ENCODE data around the gene MYO5B. TPM values are rescaled to one million over a fixed set of nuclear protein-coding genes. Genes with fewer than 3 reads are reported as not detected.

MYO5B gene
- total and polyA plus RNA-seq, 9 of the 15 experiments (the other 6 are each of a cell fraction or from before 2014, with no cell fraction given) = 0.07 to 0.42 (median 0.28) TPM

- TF ChIP-seq STAT6 (CRISPR knock-in tag; IDR thresholded peaks at IDR 0.05) (no peak), RBM39 (optimal IDR thresholded peaks at IDR 0.05; ENCODE audit: low read depth, low read length) (no peak), CBX5 (IDR thresholded peaks at IDR 0.05; ENCODE audit: borderline replicate concordance, low read depth) (no peak), ZNF764 (CRISPR knock-in tag; IDR thresholded peaks at IDR 0.05; ENCODE audit: low read depth) (no peak), TBL1XR1 (IDR thresholded peaks at IDR 0.05; ENCODE audit: low read length in 2 of 2) (no peak), GABPA (tag; conservative IDR thresholded peaks at IDR 0.05; ENCODE audit: low read depth) (no peak), CBFA2T3 (IDR thresholded peaks at IDR 0.05) (no peak), ZNF354B (CRISPR knock-in tag; IDR thresholded peaks at IDR 0.05) (no peak)
Measured at GRCh38 chr18:49961271-49961670, 233.7 kb downstream of the MYO5B start (continued).

- intact Hi-C loops (cut with micrococcal nuclease) = no loop called here
- DNase-seq (ENCODE audit: extremely low read depth in 1 of 4, low spot score in 3 of 4) (no peak), ATAC-seq (no peak), FAIRE-seq (no peak)
- no peaks in the 10 kb centered on the region for H3K36me3 ChIP-seq (ENCODE audit: control insufficient read depth, insufficient read depth, low read length)
- no peak overlapping the region for H3K27ac ChIP-seq (ENCODE audit: extremely low read depth, low read depth, low read length)
- no peaks in the 10 kb centered on the region for H3K9me3 ChIP-seq (replicated peaks; ENCODE audit: control insufficient read depth, insufficient read depth, low read depth, low read length)
- H3K9me1 ChIP-seq (ENCODE audit: control insufficient read depth, insufficient read depth, low read length) = no peaks in the 10 kb centered on the region
- H3K4me3 ChIP-seq = no peak overlapping the region
- H3K4me2 ChIP-seq (ENCODE audit: insufficient read depth, low read length) = no peak overlapping the region
- CTCF ChIA-PET (ENCODE audit: low intra/inter-chr PET ratio) = no interaction called here
- H3K9ac ChIP-seq (ENCODE audit: insufficient read depth in 1 of 2, low read depth in 2 of 2, low read length in 2 of 2) = no peak overlapping the region
- 0% methylated on average over 4 of the region's 4 CpGs for WGBS (ENCODE audit: insufficient coverage, low coverage, missing lambda C conversion rate)
- H3K27me3 ChIP-seq (ENCODE audit: control insufficient read depth in 2 of 2, insufficient read depth in 2 of 2, low read length in 2 of 2) = peaks cover 0 to 16% of the 10 kb centered on the region in 2 experiments; a peak in 1 of 5 replicates
- H3K79me2 ChIP-seq (ENCODE audit: control insufficient read depth, insufficient read depth, low read length) = no peaks in the 10 kb centered on the region
- BruUV-seq (replicated peaks) = no TSS peak
- in situ Hi-C loops (cut with MboI) = no loop called here
- no peaks in the 10 kb centered on the region for H4K20me1 ChIP-seq (replicated peaks; ENCODE audit: control insufficient read depth, insufficient read depth, low read length)
- no peak overlapping the region for H2AFZ ChIP-seq (ENCODE audit: low read depth, low read length)
- POLR2A ChIA-PET = no interaction called here
- H3K4me1 ChIP-seq (replicated peaks in 1 of 2; ENCODE audit: control insufficient read depth in 2 of 2, insufficient read depth in 2 of 2, low read length in 2 of 2) = no peaks in the 10 kb centered on the region
- TF ChIP-seq RBM39 (optimal IDR thresholded peaks at IDR 0.05; ENCODE audit: low read depth, low read length) (no peak), MTA2 (IDR thresholded peaks at IDR 0.05; ENCODE audit: low read depth) (no peak), ZBTB12 (CRISPR knock-in tag; IDR thresholded peaks at IDR 0.05) (no peak), RFX7 (CRISPR knock-in tag; IDR thresholded peaks at IDR 0.05) (no peak), CTCFL (IDR thresholded peaks at IDR 0.05; ENCODE audit: borderline replicate concordance, insufficient read depth, low read depth, low read length, poor library complexity, severe bottlenecking) (no peak), ASH1L (IDR thresholded peaks at IDR 0.05; ENCODE audit: borderline replicate concordance, low read depth, partially characterized antibody) (no peak), TEAD2 (tag; IDR thresholded peaks at IDR 0.05) (no peak), ZBTB1 (CRISPR knock-in tag; IDR thresholded peaks at IDR 0.05; ENCODE audit: borderline replicate concordance, low read depth) (no peak), USF2 (CRISPR knock-in tag; IDR thresholded peaks at IDR 0.05) (no peak), ZNF282 (CRISPR knock-in tag; IDR thresholded peaks at IDR 0.05) (no peak)
Measured at GRCh38 chr18:49960376-49960775, 234.6 kb downstream of the MYO5B start.
